ENCODE measurements around the gene VSNL1. TPM values are rescaled to one million over a fixed set of nuclear protein-coding genes. Genes with fewer than 3 reads are reported as not detected.

VSNL1 gene
- polyA plus RNA-seq, 1 experiment: 0.86 TPM

- no peak for DNase-seq (ENCODE audit: low read depth, low spot score)
- ChIA-PET POLR2A (interaction anchor here (1.6 kb wide), 2 partner anchors 51 to 105 kb away, joined by 3 to 4 read pairs; partner anchors contain the start of gene VSNL1), CTCF (interaction anchor here (0.6 to 5.6 kb wide), 26 partner anchors 10 to 873 kb away, joined by 3 to 118 read pairs (median 6); partner anchors contain the start of gene VSNL1)
- no peak for TF ChIP-seq CTCF (IDR thresholded peaks at IDR 0.05; ENCODE audit: low read depth, low read length)
- Histone ChIP-seq H3K27ac (ENCODE audit: low read depth, low read length) (peak overlapping the region; percentile 48), H3K9me3 (ENCODE audit: control insufficient read depth, insufficient read depth, low read length) (no peaks in the 10 kb centered on the region), H3K27me3 (ENCODE audit: control insufficient read depth, insufficient read depth, low read length) (no peaks in the 10 kb centered on the region), H3K4me3 (ENCODE audit: low read depth, low read length) (no peak overlapping the region)
These were observed 104.7 kb downstream of the VSNL1 start for GRCh38 chr2:17644997-17645720.

- DNase-seq (ENCODE audit: low read depth, low spot score): peak; percentile 72
- no peak overlapping the region for H3K27ac ChIP-seq (ENCODE audit: low read depth, low read length)
- H3K9me3 ChIP-seq (ENCODE audit: control insufficient read depth, insufficient read depth, low read length): no peaks in the 10 kb centered on the region
- TF ChIP-seq CTCF (IDR thresholded peaks at IDR 0.05; ENCODE audit: low read depth, low read length): peak; percentile 84
- no peaks in the 10 kb centered on the region for H3K27me3 ChIP-seq (ENCODE audit: control insufficient read depth, insufficient read depth, low read length)
- ChIA-PET CTCF (interaction anchor here (0.6 to 5.6 kb wide), 28 partner anchors 9 to 874 kb away, joined by 3 to 118 read pairs (median 6); partner anchors contain the start of genes RAD51AP2 and VSNL1), POLR2A (interaction anchor here (0.9 to 1.6 kb wide), 4 partner anchors 25 to 108 kb away, joined by 3 to 4 read pairs (median 4); partner anchors contain the start of genes GEN1 and VSNL1)
- no peak overlapping the region for H3K4me3 ChIP-seq (ENCODE audit: low read depth, low read length)
These were observed 105.6 kb downstream of the VSNL1 start for GRCh38 chr2:17646081-17646554.

- H3K4me3 ChIP-seq (ENCODE audit: low read depth, low read length): no peak overlapping the region
- no peak for TF ChIP-seq CTCF (IDR thresholded peaks at IDR 0.05; ENCODE audit: low read depth, low read length)
- no peak overlapping the region for H3K27ac ChIP-seq (ENCODE audit: low read depth, low read length)
- CTCF ChIA-PET: interaction anchor here (0.6 to 5.6 kb wide), 17 partner anchors 8 to 164 kb away, joined by 3 to 118 read pairs (median 7); partner anchors contain the start of genes RAD51AP2 and VSNL1
- no peak for DNase-seq (ENCODE audit: low read depth, low spot score)
- no peaks in the 10 kb centered on the region for H3K9me3 ChIP-seq (ENCODE audit: control insufficient read depth, insufficient read depth, low read length)
- POLR2A ChIA-PET: interaction anchor here (0.9 to 1.6 kb wide), 2 partner anchors 24 to 107 kb away, joined by 3 to 4 read pairs; partner anchors contain the start of gene GEN1
- no peaks in the 10 kb centered on the region for H3K27me3 ChIP-seq (ENCODE audit: control insufficient read depth, insufficient read depth, low read length)
These were observed 106.6 kb downstream of the VSNL1 start for GRCh38 chr2:17646838-17647701.

GRCh38 chr2:17648581-17648980 is 108.1 kb downstream of the VSNL1 start:
- H3K4me3 ChIP-seq (ENCODE audit: low read depth, low read length): no peak overlapping the region
- TF ChIP-seq CTCF (IDR thresholded peaks at IDR 0.05; ENCODE audit: low read depth, low read length): no peak
- no peak overlapping the region for H3K27ac ChIP-seq (ENCODE audit: low read depth, low read length)
- no peaks in the 10 kb centered on the region for H3K9me3 ChIP-seq (ENCODE audit: control insufficient read depth, insufficient read depth, low read length)
- no peak for DNase-seq (ENCODE audit: low read depth, low spot score)
- H3K27me3 ChIP-seq (ENCODE audit: control insufficient read depth, insufficient read depth, low read length): no peaks in the 10 kb centered on the region
- POLR2A ChIA-PET: no interaction called here
- CTCF ChIA-PET: no interaction called here

Measured in AG04450 (cell line).